HK-2 (cell line): ENCODE data around the gene TNS1.

ENCODE experiments used
- DNase-seq: peaks from one replicate; pipeline ENCODE4 v3.0.0-alpha.2; 2018; ENCODE audit not compliant: unreplicated experiment

TNS1 gene

DNA sequence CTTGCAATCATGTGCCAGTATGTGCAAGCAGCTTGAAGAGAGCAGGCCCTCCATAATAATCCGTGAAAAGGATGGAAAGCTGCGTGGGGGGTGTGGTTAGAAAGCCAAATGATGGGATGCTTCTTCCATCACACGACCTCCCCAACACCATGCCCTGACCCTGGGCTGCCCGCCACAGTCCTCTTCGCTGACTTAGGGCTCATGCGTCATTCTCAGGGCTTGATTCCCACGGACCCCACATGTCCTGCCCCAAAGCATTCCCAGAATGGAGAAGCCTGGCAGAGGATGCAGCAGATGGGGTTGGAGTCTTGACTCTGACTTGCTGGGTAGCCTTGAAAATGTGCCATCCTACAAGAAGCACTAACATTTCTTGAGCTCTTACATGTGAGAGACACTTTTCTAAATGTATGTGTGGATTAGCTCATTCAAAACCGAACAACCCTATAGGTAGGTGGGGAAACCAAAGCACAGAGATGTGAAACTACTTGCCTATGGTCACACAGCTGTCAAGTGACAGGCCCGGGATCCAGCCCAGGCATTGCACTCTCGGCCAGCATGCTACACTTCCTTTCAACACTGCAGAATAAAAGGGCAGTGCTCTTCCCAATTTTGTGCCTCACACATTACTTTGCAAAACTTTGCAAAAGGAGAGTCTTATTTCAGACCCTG is 3.7 kb downstream of the TNS1 start:
- no peak for DNase-seq

DNA sequence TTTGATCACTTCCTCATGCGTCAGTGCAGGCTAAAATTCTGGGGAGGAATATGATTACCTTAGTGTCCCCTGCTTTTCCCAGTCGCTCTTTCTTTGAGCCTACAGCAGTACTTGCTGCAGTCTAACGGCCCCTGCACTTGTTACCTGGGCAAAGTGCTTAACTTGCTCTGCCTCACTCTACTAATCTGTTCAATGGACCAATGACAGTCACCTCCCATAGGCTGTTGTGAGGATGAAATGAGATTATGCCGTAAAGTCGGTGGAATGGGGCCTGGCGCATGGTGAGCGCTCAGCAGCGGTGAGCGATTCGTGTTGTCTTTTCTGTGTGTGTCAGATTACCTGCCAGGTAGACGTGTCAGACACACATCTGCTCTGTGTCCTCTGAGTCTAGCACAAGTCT is 5.3 kb downstream of the TNS1 start:
- DNase-seq = no peak

DNA sequence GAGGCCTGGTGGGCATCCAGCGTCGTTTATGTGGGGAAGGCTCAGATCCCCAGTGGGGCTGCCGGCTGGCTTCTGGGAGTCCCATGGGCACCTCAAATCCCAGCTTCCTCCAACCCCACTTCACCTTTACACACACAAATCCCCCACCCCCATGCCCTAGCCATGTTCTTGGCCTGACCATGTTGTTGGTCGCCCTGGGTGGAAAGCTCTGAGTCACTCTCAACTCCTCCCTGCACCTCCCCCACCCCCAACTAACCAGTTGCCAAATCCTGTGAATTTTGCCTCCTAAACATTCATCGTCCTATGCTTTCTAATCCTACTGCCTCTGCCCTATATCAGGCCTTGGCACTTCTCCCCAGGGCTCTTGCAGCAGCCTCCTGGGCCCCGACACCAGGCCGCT is 6.4 kb downstream of the TNS1 start:
- peak; percentile 48 for DNase-seq

DNA sequence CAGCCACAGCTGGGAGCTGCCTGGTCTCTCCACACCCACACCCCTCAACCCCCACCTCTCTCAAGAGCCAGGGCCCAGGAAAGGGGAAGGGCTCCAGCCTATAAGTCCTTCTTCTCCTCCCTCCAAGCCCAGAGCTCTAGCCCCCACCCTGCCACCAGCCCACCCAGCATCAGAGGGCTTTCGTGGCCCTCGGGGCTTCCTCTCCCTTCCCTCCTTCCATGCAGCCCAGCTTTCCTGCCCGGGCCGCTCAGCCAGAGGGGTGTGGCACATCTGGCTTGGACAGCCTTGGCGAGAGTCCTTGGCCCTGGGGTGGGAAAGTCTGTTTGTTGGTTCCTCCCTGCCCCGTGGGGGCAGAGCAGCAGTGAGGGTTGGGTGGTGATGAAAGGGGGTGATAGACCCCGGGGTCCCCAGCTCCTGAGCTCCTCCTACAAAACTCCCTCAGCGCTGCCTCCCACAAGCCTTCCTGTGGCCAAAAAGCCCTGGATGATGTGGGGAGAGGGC is 7.0 kb downstream of the TNS1 start:
- DNase-seq = no peak

DNA sequence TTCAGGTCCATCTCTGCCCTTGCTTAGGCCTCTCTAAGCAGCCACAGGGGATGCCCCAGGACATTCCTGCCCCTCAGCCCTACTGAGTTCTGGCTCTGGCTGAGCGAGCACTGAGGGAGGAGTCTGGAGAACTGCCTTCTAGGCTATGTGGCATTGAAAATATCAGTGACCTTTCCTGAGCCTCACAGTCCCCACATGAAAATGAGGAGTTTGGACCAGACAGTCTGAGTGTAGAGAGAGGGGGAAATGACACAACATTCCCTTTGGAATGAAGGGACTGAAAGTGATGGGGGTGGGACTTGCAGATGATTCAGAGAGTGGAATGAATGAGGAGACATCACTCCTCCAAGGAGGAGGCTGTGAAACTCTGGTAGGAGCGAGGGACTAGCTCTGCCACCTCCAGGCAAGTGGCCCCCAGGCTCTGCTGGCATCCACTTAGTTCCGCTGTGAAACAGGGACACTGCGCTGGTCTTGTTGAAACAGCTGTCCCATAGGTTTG is 8.0 kb downstream of the TNS1 start:
- DNase-seq = peak; percentile 56

DNA sequence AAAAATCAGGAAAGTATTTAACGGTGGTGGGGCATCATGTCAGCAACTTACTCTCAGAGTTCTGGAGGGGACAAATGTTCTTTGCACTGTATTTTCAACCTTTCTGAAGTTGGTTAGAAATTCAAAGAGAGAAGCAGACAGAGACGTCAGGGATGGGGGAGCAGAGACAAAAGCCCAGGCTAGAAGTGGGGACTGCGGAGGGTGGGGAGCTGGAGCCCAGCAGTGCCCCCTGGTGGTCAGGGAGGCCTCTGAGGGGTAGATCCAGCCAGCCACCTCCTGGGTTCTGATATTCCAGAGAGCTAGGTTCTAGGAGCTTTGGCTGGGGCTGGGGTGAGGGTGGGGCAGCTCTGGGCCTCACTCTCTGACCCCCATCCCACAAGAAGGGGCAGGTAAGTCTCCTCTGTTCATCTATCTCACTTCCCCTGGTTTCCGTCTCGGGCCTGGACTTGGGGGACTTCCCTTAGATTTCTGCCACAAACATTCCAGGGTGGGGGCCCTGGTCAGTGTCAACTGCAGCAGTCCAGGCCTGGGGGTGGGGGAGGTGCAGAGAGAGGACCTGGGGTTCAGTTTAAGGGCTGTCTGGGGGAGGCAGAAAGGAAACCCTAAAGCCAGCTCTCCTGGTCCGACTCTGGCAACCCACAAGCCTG is 8.9 kb downstream of the TNS1 start:
- peak; percentile 42 for DNase-seq

DNA sequence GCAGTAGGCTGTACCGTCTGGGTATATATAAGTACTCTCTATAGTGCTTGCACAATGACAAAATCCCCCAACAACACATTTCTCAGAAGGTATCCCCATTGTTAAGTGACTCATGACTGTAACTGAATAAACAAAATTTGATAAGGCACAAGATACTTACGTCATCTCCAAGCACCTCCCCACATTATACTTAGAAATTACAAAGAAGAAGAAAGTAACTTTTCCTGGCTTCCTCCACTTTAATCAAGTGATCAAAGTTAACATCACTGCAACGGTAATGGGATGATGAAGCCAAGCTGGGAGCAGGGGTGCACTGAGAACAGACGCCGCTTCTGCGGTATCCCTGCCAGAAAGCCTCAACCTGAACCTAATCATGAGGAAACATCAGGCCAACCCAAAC is 9.7 kb downstream of the TNS1 start:
- DNase-seq = no peak

DNA sequence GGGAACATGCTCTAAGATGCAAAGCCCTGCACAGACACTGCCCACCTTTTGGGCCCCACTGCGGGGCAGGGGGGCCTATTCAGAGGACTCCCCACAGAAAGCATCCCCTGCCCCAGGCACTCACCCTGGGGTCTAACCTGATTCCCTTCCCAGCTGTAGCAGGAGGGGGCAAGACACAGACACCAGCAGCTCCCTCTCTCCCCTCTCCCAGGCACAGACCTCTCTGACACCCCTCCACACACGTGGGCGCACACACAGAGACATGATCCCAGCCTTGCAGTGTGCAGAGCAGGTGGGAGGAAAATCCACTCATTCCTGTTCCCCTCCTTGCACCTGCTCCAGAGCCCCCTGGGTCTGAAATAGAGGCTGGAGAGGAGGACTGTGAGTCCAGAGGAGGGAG is 10.7 kb downstream of the TNS1 start:
- DNase-seq = no peak

DNA sequence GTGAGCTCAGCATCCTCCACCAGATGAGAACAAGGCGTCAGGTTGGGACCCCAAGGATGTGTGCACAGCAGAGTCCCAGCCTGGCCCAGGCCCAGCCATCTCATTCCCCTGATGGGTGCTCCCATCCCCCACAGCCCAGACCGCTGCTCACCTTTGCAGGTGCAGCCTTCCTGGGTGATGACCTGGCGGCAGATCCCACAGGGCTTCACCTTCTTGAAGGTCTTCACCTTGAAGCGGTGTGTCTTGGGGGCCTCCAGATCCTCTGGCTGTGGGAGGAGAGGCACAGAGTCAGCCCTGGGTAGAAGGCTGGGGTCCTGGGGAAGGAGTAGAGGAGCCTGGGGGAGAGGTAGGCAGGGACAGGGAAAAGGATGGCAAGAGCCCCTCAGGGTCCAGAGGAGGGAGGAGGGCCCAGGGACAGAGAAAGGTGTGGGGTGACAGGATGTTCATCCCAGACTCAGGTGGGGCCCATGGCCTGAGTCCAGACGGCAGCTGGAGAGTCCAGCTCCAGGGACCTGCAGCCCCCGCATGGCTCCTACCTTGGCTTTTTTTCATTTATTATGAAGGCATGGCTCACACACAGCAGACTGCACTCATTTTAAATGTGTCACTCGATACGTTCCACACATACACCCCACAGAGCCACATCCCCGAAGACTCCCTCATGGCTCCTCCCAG is 11.9 kb downstream of the TNS1 start:
- DNase-seq = no peak

DNA sequence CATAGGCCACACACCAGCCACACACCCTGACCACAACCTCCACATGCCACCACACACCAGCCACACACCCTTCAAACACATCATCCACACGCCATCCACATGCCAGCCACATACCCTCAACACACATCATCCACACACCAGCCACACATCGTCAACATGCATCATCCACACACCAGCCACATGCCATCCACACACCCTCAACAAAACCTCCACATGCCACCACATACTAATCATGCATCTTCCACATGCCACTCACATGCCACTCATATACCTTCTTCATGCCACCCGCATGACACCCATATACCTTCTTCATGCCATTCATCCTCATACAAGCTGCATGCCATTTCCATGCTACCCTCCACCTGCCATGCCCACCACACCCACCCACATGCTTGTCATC is 12.4 kb downstream of the TNS1 start:
- no peak for DNase-seq

DNA sequence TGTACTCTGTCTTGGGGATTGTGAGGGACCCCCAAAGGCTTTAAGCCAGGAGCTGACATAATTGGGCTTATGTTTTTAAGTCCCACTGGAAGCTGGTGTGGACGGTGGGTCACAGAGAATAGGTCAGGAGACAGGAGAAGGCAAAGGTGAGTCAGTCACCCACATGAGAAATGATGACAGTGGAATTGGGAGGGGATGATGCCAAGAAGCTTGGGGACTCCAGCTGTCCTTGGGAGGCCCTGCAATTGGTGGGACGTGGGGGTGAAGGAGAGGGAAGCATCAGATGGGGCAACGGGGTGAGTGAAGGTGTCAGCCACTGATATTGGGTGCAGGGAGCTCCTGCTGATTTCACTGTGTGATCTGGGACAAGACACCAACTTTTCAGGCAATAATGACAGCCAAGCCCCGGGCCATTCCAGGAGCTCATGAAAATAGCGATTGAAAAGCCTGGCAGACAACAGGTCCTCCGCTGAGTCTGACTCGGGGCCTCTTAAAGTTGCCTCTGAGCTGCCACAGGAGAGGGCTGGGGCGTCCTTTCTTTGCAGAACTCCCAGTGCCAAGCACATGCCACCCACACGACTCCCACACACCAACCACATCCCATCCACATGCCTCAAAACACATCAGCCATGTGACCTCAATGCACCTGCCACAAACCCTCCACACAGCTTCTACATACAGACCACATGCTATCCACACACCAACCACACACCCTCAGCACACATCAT is 13.4 kb downstream of the TNS1 start:
- no peak for DNase-seq

DNA sequence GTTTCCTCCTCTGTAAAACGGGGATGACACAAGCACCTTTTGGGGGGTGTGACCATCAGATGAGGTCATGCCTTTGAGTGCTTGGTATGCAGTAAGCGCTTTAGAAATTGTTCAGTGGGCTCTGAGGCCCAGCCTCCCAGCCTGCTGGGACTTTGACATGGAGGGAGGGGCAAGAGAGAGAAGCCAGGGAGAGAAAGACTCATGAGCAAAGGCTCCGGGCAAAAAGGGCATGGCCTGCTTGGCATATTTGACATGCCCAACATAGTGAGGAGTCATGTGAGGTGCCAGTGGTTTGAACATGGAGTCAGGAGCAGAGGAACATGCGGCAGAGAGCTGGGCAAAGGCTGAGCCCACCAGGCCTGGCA is 14.0 kb downstream of the TNS1 start:
- DNase-seq = no peak

DNA sequence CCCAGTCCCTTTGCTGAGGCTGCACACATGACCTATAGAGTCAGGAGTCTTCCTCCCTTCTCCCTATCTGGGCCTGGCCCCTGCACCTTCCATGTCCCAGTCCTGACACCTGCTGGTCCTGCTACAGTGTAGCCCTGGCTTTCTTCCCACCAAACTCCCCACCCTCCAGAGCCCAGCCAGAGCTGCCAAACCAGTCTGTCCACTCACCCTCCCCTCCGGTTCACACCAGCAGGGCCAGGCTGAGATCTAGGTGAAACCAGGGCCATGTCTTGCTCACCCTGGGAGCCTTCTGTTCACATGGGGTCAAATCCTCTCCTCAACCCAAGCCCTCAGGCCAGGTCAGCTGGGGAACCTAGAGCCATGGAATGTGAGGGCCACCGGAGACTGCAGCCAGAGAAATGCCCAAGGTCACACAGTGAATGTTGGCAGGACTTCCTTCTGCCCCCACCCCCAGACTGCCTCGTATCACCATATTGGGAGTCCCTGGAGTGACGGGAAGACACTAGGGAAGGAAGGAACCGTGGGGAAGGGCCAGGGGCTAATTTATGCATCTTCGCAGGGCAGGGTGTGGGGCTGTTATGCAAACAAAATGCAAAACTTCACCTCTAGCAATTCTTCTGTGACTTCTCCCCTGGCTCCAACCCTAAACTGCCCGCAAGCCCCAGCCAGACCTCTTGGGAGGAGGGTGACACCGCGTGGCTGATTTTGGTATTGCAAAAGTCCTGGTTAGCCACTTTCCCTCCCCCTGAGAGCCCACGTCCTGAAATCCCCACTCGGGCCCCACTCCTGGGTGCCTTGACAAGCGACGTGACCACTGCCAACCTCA is 14.6 kb downstream of the TNS1 start:
- DNase-seq = peak; percentile 76

DNA sequence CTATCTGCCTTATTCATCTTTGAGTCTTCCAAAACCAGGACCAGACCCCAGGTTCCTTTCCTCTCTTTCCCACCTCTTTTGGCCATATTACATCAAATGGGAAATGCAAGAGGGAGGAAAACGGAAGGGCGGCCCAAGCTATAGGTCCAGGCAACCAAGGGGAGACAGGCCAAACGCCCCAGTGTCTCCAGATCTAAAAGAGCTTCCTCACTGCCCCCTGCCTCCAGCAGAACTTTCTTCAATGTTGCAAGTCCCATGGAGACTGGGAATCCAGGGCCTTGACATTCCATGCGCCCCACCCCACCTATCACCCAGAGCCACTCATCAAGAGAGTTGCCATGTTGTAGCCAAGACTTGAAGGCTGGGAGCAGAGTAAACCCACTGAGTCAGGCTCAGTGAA is 15.4 kb downstream of the TNS1 start:
- no peak for DNase-seq

DNA sequence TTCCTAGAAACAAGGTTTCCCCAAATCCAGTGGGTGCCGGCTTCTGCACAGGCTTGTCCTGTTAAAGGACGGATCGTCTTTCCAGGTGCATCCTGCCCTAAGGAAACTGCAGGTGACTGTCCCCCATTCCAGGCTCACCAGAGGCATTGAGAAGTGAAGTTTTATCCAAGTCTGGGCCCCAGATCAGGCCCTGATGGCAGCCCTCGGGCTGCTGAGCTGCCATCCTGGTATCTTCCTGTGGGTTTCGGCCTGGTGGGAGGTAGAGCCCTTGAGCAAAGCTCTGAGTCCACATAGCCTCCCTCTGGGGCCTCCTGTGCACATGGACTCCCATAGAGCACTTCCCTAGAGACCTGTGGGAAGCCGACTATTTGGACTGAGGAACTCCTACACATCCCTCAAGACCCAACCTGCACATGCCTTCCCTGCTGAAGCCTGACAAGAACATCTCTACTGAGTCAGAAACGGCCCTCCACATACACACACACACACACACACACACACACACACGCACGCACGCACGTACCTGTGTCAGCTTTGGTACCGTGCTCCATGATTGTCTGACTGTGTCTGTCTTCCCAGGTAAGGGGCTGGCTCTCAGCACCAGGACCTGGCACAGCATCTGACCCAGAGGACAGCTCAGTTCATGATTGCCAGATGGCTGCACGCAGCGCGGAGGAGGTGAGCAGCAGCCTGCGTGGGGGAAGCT is 16.4 kb downstream of the TNS1 start:
- DNase-seq = no peak

DNA sequence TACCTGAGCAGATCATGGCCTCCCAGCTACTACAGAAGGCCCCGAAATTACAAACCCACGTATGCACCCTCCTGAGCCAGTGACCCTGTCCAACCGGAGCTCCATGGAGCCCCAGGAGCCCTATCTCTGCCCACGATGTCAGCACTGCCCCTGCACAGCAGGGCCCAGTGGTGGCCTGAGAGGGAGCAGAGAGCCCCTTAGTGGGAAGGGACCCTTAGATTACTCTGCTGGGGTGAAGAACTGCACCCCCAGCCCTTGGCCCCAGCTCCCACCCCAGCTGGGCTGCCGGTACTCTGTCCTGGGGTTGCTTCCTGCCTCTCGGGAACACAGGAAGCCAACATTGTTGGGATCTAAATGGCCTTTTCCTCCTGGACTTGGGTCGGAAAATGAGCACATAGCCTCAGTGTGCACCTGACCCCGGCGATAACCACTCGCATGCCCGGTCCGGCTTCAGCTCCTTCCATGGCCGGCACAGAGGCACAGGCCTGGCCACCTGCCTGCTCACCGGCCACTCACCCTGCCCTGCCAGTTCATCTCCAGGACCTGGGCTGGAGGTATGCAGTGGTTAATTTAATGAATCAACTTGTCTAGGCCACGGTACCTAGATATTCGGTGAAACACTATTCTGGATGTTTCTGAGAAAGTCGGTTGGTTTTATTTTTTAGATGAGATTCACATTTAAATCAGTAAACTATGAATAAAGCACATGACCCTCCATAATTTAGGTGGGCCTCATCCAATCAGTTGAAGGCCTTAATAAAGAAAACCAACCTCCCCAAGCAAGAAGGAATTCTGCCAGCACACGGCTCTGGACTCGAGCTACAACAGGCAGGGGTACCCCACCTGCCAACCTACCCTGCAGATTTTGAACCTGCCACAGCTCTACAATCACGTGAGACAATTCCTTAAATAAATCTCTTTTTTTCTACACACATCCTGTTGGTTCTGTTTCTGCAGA is 19.2 kb downstream of the TNS1 start:
- no peak for DNase-seq

DNA sequence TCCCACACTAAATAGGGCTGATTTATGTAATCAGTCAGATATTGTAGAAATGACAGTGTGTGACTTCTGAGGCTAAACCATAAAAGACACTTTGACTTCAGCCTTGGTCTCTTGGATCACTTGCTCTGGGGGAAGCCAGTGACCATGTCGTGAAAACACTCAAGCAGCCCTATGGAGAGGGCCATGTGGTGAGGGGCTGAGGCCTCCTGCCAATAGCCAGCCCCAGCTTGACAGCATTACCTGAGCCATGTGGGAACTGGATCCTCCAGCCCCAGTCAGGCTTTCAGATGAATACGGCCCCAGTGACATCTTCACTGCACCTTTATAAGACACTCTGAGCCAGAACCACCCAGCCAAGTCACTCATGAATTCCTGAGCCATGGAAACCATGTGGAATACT is 20.8 kb downstream of the TNS1 start:
- no peak for DNase-seq

DNA sequence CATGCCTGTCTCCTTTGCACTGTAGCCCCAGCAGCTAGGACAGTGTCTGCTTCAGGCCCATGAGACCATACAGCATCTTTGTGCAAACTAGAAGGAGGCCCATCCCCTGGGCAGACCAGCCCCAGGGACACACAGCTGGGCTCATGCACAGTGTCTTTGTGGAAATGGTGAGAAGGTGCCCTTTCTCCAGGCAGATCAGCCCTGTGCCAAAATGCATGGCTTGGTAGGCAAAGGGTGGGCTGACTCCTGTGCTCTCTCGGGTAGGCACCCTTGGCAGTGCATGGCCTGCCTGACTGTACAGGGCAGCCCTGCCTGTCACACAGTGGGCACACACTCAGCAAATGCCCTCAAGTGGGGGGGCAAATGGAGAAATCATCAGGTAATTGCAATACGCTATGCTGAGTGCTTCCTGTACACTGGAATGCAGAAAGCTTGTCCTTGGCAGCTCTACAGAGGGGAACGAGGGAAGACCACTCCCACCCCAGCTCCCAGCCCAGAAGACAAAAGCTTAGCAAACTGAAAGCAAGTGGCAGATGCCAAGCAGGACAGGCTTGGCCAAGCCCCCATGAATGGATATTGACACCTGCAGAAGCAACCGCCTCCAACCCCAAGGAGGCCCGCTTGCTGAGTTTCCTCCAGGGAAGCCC is 21.6 kb downstream of the TNS1 start:
- no peak for DNase-seq

DNA sequence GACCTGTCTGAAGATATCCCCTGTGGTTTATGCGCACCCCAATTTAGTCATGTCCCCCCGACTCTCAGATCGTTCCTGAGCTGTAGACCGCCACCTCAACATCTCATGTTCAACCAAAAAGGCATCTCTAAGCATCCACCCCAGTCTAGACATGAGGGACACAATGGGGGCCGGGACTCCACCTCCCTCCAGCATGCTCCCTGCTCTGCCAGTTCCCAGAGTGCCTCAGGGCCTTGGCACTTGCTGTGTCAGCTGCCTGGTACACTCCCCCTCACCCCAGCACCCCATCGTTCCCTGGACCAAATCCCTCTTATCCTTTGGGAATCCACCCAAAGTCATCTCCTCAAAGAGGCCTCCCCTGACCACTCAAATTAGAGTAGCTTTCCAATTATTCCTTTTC is 22.2 kb downstream of the TNS1 start:
- no peak for DNase-seq
